Measurements from ENCODE around the gene SCRN3.

DNA sequence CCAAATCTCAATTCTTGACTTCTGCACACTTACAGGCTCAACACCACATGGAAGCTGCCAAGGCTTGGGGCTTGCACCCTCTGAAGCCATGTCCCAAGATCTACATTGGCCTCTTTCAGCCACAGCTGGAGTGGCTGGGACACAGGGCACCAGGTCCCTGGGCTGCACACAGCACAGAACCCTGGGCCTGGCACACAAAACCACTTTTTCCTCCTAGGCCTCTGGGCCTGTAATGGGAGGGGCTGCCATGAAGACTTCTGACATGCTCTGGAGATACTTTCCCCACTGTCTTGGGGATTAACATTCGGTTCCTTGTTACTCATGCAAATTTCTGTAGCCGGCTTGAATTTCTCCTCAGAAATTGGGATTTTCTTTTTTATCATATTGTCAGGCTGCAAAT is 30.9 kb upstream of the SCRN3 start:
- TF ChIP-seq, protein P1, sequence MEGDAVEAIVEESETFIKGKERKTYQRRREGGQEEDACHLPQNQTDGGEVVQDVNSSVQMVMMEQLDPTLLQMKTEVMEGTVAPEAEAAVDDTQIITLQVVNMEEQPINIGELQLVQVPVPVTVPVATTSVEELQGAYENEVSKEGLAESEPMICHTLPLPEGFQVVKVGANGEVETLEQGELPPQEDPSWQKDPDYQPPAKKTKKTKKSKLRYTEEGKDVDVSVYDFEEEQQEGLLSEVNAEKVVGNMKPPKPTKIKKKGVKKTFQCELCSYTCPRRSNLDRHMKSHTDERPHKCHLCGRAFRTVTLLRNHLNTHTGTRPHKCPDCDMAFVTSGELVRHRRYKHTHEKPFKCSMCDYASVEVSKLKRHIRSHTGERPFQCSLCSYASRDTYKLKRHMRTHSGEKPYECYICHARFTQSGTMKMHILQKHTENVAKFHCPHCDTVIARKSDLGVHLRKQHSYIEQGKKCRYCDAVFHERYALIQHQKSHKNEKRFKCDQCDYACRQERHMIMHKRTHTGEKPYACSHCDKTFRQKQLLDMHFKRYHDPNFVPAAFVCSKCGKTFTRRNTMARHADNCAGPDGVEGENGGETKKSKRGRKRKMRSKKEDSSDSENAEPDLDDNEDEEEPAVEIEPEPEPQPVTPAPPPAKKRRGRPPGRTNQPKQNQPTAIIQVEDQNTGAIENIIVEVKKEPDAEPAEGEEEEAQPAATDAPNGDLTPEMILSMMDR (IDR thresholded peaks at IDR 0.05), result no peak
- no peak for TF ChIP-seq POLR2A (IDR thresholded peaks at IDR 0.05; ENCODE audit: low read depth)
- TF ChIP-seq POLR2AphosphoS5 (IDR thresholded peaks at IDR 0.05), result no peak
- TF ChIP-seq EP300 (IDR thresholded peaks at IDR 0.05), result no peak

Data from esophagus muscularis mucosa (tissue), 4 donors.